T-helper 2 cell treated with Interferon-gamma antibody and Interleukin-4, amounts not matched to agents 5 μg/mL and 100 μg/mL, for 36 hours (primary cell): Measurements from ENCODE around the gene SLC7A5.
"Not testable (repeated sequence)": the region's sequence is repeated elsewhere in the genome, so short reads cannot be mapped to it uniquely, and the experiment has no call there.

Experiments
- DNase-seq: peaks from one replicate; pipeline ENCODE4 v3.0.0; 2021; ENCODE audit warnings: low spot score
- H3K27ac Mint-ChIP-seq: one replicate; pipeline ENCODE4 v1.8.0; 2021; ENCODE audit warnings: mild to moderate bottlenecking, mixed read lengths
- H3K27me3 Mint-ChIP-seq: one replicate; pipeline ENCODE4 v1.8.0; 2021; ENCODE audit warnings: low read depth, mixed read lengths
- H3K36me3 Mint-ChIP-seq: one replicate; pipeline ENCODE4 v1.8.0; 2021; ENCODE audit warnings: low read depth, mixed read lengths
- H3K4me1 Mint-ChIP-seq: one replicate; pipeline ENCODE4 v1.8.0; 2021; ENCODE audit warnings: low read depth, mixed read lengths
- H3K4me3 Mint-ChIP-seq: one replicate; pipeline ENCODE4 v1.8.0; 2022; ENCODE audit warnings: mild to moderate bottlenecking, moderate library complexity, mixed read lengths
- H3K9me3 Mint-ChIP-seq: one replicate; pipeline ENCODE4 v1.8.0; 2021; ENCODE audit warnings: mixed read lengths

Gene SLC7A5

DNA sequence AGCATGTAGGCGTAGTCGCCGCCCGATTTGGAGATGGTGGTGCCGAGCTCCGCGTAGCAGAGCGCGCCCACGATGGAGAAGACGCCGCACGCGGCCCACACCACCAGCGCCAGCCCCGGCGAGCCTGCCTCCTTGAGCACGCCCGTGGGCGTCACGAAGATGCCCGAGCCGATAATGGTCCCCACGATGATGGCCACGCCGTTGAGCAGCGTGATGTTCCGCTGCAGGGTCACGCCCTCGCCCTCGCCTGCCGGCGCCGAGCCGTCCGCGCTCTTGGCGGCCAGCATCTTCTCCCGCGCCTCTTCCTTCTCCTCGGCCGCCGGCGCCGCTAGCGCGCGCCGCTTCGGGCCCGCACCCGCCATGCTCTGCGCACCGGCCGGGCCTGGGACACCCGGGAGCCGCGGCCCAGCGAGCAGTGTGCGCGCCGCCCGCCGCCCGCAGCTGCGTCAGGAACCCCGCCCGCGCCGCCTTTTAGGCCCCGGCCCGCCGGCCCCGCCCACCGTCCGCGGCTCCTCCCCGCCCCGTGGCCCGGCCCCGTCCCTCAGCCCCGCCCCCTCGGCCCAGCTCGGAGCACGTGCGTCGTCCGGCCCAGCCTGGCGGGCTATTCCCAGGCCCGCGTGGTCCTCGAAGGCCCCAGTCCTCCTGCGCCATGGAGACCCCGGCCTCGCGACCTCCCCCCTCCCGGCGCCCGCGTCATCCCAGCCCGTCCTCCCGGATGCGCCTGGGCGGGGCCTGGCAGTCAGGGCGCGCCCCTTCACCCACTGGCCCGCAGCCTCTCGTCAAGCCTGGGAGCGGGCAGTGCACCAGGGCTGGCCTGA is at the start of gene SLC7A5:
SLC7A5 (minus strand) TSS at position 447 of the 818 bp plus-strand sequence; CDS start at position 362, 85 bp downstream.
- H3K9me3 Mint-ChIP-seq, H3K27me3 Mint-ChIP-seq: not testable (repeated sequence)
- Mint-ChIP-seq H3K36me3 (peaks cover 38% of the 10 kb centered on the region), H3K27ac (peak within 1 kb of the TSS; percentile 99), H3K4me3 (peak within 1 kb of the TSS; percentile 98), H3K4me1 (peaks cover 50% of the 10 kb centered on the region)
- peak; percentile 92 for DNase-seq

DNA sequence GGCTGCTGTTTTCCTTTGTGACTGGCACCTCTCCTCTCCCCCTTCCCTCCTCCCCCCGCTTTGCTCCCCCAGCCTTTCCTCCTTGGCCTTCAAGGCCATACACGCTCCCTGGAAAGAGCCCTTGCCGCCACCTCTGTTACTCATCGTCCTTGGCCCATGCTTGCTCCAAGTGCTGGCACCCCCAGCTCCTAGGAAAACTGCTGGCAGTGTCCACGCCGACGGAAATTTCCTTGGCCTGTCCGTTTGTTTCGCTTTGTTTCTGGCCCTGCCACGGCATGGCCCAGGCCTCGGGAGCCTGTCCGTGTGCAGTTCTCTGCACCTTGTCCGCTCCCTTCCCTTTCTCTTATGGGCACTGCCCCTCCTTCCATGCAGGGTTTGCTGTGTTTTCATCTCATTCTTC is 49.0 kb upstream of the SLC7A5 start:
- Mint-ChIP-seq H3K36me3 (no peaks in the 10 kb centered on the region), H3K4me3 (no peak overlapping the region), H3K27me3 (peaks cover 4% of the 10 kb centered on the region), H3K4me1 (no peaks in the 10 kb centered on the region), H3K27ac (no peak overlapping the region), H3K9me3 (no peaks in the 10 kb centered on the region)
- DNase-seq: no peak

DNA sequence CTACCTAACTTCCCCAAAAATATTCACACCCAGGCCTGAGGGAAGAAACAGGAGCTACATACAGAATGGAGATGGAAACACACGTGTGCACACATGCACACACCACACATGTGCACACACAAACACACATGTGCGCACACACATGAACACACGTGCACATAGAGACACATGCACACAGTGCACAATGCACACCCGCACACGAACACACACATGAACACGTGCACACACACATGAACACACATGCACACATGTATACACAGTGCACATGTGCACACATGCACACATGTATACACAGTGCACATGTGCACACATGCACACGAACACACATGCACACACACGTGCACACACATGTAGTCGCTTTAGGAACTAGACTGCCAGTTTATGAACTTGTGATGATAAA is 48.2 kb upstream of the SLC7A5 start:
- Mint-ChIP-seq H3K36me3 (no peaks in the 10 kb centered on the region), H3K9me3 (no peaks in the 10 kb centered on the region), H3K4me3 (no peak overlapping the region), H3K27ac (no peak overlapping the region), H3K4me1 (no peaks in the 10 kb centered on the region), H3K27me3 (peaks cover 4% of the 10 kb centered on the region)
- no peak for DNase-seq

DNA sequence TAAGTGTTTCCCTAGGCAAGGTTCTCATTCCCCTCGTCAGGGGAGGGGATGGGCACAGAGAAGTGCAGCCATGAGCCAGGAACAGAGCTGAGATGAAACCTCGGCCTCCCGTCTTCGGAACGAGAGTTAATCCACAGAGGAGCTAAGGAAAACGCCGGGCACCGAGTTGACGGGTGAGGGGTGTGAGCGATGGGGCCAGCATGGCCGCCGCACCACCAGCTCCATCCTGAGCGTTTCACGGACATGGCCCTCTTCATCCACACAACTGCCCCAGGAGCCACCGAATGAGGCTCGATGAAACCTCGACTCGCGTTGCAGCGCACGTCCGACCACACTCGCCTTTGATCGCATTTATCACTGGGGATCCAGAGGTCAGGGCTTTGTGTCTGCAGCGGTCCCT is 45.5 kb upstream of the SLC7A5 start:
- Mint-ChIP-seq H3K4me3 (no peak overlapping the region), H3K27me3 (peaks cover 4% of the 10 kb centered on the region), H3K9me3 (no peaks in the 10 kb centered on the region), H3K27ac (no peak overlapping the region), H3K4me1 (no peaks in the 10 kb centered on the region), H3K36me3 (no peaks in the 10 kb centered on the region)
- DNase-seq: no peak

DNA sequence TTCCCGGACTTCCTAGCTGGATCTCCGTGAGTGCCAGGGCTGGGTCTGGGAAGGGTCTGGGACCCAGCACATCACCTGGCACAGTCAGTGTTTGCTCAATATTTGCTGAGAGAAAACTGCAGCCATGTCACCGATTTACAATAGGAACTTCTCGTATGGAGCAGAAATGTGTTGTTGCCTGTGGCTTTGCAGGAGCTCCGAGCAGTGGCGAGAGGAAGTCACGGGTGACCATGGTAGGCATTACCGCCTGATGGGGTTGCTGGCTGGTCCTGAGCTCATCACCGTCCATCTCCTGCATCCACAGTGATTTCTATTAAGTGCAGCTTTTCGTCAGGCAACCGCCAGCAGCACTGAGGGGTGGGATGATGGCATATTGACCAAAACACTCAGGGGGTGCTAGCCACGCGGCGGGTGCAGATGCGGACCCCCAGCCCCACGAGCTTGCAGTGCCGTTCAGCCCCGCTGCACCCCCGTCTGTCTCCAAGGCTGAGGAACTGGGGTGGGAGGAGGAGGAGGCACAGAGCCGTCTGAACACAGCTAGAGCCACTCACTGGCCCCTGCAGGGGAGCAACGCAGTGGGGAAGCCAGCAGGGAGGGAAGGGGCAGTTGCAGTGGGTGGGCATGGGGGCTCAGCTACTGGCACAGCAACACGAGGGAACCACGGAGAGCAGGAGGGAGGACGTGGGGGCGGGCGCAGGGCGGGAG is 44.9 kb upstream of the SLC7A5 start:
- H3K27ac Mint-ChIP-seq, DNase-seq, H3K9me3 Mint-ChIP-seq, H3K36me3 Mint-ChIP-seq, H3K4me1 Mint-ChIP-seq, H3K4me3 Mint-ChIP-seq, H3K27me3 Mint-ChIP-seq: not testable (repeated sequence)

DNA sequence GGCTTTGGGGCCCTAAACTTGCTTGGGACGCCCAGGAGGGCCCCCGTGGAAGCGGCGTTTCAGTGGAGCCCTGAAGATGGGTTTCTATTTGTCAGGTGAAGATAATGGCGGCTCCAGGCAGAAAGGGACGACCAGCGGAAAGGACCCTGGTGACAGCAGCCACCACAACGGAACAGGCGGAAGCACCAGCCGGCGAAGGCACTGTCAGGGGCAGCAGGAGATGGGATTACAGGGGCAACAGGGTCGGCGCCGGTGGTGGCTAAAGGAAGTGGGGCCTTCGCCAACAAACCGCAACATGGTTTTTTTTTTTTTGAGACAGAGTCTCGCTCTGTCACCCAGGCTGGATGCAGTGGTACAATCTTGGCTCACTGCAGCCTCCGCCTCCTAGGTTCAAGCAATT is 43.4 kb upstream of the SLC7A5 start:
- not testable (repeated sequence) for H3K9me3 Mint-ChIP-seq, H3K27ac Mint-ChIP-seq, H3K36me3 Mint-ChIP-seq, DNase-seq, H3K27me3 Mint-ChIP-seq, H3K4me3 Mint-ChIP-seq, H3K4me1 Mint-ChIP-seq

DNA sequence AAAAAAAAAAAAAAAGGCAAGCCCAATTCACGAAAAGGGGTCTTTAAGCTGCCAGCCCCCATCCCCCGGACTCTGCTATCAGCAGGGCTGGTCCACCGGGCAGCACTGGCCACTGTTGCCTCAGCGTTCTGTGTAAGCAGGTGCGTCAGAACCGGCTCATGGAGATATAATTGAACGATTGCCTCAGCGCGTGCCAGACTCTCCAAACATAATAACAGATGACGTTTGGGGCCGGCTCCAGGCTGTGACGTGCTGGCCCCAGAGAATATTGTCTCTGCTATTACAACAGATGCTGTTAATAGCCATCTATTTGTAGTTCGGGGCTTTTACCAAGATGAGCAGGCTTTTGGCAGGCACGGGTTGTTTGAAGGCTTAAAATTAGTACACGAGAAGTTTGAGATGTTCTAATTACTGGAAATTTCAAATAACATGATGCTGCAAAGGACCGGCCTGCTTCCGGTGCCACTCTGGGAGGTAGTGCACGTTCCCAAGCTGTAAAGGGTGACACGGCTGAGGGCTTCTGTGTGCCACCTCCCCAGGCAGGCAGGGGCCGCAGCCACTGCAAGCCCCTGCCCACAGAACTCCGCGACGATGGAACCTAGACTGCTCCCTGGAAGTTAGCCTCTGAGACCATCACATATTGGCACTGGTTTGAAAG is 41.9 kb upstream of the SLC7A5 start:
- H3K9me3 Mint-ChIP-seq: not testable (repeated sequence)

DNA sequence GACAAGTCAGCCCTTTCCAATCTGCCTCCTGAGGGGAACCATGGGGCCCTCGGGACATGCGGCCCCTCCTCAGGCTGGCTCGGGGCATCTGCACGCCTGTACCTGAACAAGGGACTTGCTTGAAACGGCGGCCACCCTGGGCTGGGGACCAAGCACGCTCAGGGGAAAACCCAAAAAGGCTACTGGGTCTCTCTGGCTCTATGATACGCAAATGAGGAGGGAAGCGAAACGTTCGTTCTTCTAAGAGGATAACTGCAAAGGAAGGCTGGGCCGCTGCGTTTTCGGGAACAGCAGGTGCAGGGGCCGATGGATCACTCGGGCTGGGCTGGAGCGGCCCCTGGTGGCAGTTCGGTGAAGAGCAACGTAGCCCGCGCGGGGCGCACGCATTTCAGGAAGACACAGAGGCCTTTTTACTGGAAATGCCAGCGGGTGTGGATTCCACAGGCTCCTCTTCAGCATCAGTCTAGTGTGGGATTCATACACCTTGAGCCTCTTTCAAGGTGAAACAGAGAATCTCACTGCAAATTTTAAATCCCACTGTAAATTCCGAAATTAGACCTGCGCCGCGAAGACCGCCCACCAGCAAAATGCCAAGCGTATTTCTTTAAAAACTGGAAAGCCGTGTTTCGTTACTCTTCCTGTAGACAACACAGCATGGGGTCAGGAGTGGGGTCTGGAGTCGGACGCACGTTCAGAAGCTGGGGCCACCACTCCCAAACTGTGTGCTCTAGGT is 40.1 kb upstream of the SLC7A5 start:
- H3K27me3 Mint-ChIP-seq, H3K36me3 Mint-ChIP-seq, H3K9me3 Mint-ChIP-seq: not testable (repeated sequence)
- peak overlapping the region; percentile 40 for H3K4me3 Mint-ChIP-seq
- peak; percentile 79 for DNase-seq
- peak overlapping the region; percentile 66 for H3K27ac Mint-ChIP-seq
- peaks cover 17% of the 10 kb centered on the region for H3K4me1 Mint-ChIP-seq

More for the DNA sequence above, 41.9 kb upstream of the SLC7A5 start:
- H3K4me3 Mint-ChIP-seq, H3K36me3 Mint-ChIP-seq, DNase-seq, H3K27me3 Mint-ChIP-seq, H3K27ac Mint-ChIP-seq: not testable (repeated sequence)
- H3K4me1 Mint-ChIP-seq: peaks cover 11% of the 10 kb centered on the region

DNA sequence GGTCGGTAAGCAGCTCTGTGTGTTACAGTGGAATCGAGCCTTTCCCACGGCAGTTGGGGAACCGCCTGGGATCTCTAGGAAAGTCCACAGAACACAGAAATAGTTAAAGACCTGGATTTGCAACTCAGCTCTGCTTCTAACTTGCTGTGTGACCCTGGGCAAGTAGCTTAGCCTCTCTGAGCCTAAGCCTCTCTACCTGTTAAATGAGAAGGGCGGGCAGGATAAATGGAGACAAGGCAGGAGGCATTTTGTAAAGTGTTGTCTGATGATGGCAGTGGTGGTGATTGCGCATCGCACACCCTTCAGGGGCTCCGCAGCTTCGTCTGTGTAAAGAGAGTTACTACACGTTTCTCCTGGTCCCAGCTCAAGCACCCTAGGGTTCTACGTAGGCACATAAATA is 38.8 kb upstream of the SLC7A5 start:
- peaks cover 19% of the 10 kb centered on the region for H3K4me1 Mint-ChIP-seq
- not testable (repeated sequence) for H3K27ac Mint-ChIP-seq, H3K9me3 Mint-ChIP-seq, H3K36me3 Mint-ChIP-seq, H3K4me3 Mint-ChIP-seq, DNase-seq, H3K27me3 Mint-ChIP-seq

DNA sequence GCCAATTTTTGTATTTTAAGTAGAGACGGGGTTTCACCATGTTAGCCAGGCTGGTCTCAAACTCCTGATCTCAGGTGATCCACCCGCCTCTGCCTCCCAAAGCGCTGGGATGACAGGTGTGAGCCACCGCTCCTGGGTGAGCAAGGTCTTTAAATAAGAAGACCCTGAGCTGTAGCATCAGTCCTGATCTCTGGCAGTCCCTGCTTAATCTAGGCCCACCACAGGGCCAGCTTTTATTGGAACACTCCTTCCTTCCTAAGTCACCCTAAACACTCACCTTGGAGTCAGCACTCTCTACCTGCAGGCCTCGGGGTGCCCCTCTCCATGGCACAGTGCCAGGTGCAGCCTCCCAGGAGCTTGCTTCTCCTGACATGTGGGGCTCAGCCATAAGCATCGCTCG is 36.2 kb upstream of the SLC7A5 start:
- not testable (repeated sequence) for H3K4me3 Mint-ChIP-seq, H3K36me3 Mint-ChIP-seq, H3K27ac Mint-ChIP-seq, DNase-seq, H3K27me3 Mint-ChIP-seq, H3K9me3 Mint-ChIP-seq
- peaks cover 24% of the 10 kb centered on the region for H3K4me1 Mint-ChIP-seq

DNA sequence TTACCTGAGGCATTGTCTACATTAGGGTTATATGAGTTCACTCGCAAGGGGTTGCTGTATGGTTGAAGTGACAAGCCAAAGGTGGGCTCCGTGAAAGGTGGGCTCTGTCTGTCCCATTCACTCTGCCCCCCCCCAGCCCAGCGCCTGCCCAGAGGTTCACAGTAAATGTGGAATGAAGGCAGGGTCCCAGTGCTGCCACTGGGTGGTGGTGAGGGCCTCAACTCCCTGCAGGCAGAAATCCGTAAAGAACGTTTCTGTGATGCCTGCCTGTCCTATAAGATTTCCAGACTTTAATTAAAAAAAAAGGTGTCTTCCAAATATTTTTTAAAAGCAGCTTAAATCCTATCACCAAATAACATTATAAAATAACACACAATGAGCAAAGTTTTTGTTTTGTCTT is 35.7 kb upstream of the SLC7A5 start:
- not testable (repeated sequence) for H3K27me3 Mint-ChIP-seq

DNA sequence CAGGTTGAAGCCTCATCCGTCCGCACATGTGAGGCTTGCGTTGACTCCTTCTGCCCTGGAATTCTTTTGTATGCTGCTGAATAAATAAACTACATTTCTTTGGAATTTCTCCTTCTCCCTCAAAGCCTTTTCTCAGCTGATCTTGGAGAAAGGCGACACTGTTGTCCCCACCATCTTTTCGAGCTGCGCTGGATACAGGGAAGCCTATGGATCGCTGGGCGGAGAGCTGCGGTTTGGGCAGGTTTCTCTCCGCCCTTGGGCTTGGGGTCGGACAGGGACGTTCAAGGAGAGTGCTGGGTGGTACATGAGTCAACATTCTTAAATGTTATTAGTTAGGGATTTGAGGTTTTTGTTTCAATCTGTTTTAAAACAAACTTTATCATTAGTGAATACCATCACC is 31.2 kb upstream of the SLC7A5 start:
- not testable (repeated sequence) for DNase-seq, H3K27me3 Mint-ChIP-seq, H3K36me3 Mint-ChIP-seq, H3K4me3 Mint-ChIP-seq, H3K9me3 Mint-ChIP-seq
- peaks cover 45% of the 10 kb centered on the region for H3K4me1 Mint-ChIP-seq
- H3K27ac Mint-ChIP-seq: peak overlapping the region; percentile 34

More for the DNA sequence above, 35.7 kb upstream of the SLC7A5 start:
- H3K9me3 Mint-ChIP-seq, DNase-seq, H3K27ac Mint-ChIP-seq, H3K36me3 Mint-ChIP-seq, H3K4me3 Mint-ChIP-seq: not testable (repeated sequence)
- peaks cover 28% of the 10 kb centered on the region for H3K4me1 Mint-ChIP-seq

DNA sequence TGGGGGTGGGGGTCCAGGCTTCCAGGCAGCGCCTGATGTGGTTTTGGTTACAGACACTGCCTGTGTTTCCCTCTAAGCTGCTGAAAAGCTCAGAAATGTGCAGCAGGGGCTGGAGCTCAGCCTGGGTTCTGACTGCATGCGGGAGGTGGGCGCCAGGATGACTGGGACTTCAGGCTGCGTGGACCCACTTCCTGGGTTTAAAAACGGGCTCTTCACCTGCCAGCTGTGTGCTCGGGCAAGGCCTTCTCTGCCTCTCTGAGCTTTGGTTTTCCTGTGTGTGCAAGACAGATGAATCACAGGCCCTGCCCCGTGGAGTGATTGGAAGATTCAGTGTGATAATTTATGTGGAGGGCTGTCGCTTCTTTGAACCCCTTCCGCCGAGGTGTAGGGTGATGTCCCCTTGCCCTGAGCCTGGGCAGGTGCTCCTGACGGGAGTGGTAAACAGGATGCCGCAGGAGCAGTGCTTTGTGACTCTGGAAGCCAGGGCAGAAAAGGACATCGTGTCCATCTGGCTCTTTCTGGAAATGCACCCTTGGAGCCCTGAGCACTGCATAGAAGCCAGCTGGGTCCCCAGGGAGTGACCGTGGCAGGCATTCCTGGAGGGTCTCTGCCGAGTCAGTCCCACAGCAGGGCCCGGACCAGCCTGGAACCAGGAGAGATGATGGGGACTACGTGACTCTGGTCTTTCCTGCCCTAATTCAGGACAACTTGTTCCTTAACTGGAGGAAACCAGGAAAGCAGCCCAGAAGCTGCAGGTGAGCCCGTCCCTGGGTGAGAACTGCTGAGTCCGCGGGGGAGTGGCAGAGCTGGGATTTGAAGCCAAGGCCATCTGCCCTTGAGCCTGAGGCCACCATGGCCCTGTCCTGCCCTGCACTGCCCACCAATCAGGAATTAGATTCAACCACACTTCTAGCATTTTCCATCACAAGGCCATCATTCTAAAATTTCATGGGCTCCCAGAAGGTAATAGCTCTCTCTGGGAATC is 28.5 kb upstream of the SLC7A5 start:
- Mint-ChIP-seq H3K4me3 (peak overlapping the region; percentile 83), H3K4me1 (peaks cover 47% of the 10 kb centered on the region), H3K36me3 (no peaks in the 10 kb centered on the region), H3K9me3 (no peaks in the 10 kb centered on the region), H3K27ac (peak overlapping the region; percentile 99), H3K27me3 (no peaks in the 10 kb centered on the region)
- DNase-seq: peak; percentile 76
